ENCODE data around the gene IMP4.

The IMP4 gene

GRCh38 chr2:130355172-130355577, 12.5 kb downstream of the IMP4 start:
- peaks cover 13% of the 10 kb centered on the region for H3K36me3 ChIP-seq
- TF ChIP-seq, protein P1, sequence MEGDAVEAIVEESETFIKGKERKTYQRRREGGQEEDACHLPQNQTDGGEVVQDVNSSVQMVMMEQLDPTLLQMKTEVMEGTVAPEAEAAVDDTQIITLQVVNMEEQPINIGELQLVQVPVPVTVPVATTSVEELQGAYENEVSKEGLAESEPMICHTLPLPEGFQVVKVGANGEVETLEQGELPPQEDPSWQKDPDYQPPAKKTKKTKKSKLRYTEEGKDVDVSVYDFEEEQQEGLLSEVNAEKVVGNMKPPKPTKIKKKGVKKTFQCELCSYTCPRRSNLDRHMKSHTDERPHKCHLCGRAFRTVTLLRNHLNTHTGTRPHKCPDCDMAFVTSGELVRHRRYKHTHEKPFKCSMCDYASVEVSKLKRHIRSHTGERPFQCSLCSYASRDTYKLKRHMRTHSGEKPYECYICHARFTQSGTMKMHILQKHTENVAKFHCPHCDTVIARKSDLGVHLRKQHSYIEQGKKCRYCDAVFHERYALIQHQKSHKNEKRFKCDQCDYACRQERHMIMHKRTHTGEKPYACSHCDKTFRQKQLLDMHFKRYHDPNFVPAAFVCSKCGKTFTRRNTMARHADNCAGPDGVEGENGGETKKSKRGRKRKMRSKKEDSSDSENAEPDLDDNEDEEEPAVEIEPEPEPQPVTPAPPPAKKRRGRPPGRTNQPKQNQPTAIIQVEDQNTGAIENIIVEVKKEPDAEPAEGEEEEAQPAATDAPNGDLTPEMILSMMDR (IDR thresholded peaks at IDR 0.05) = no peak
- peaks cover 51 to 54% of the 10 kb centered on the region in 2 experiments for H3K4me1 ChIP-seq (ENCODE audit: control insufficient read depth in 1 of 2, insufficient read depth in 1 of 2, low read depth in 1 of 2, low read length in 1 of 2)
- H3K9me3 ChIP-seq = no peaks in the 10 kb centered on the region
- H3K27ac ChIP-seq = peak overlapping the region; percentile 96
- peak overlapping the region; percentile 69 to 96 for H3K4me3 ChIP-seq (ENCODE audit: low read depth in 1 of 2, low read length in 1 of 2)
- no peaks in the 10 kb centered on the region for H3K27me3 ChIP-seq

- Histone ChIP-seq H3K27me3 (no peaks in the 10 kb centered on the region), H3K27ac (peak within 1 kb of the TSS; percentile 96), H3K4me3 (ENCODE audit: low read depth in 1 of 2, low read length in 1 of 2) (peak within 1 kb of the TSS; percentile 69 to 96), H3K9me3 (no peaks in the 10 kb centered on the region), H3K4me1 (ENCODE audit: control insufficient read depth in 1 of 2, insufficient read depth in 1 of 2, low read depth in 1 of 2, low read length in 1 of 2) (peaks cover 51 to 54% of the 10 kb centered on the region in 2 experiments), H3K36me3 (peaks cover 13% of the 10 kb centered on the region)
- TF ChIP-seq, protein P1 (IDR thresholded peaks at IDR 0.05) = peak; percentile 89
These were observed 13.1 kb downstream of the IMP4 start, which contains the start of gene PTPN18 for GRCh38 chr2:130355578-130356431. TSS of gene PTPN18 (plus strand) at chr2:130356056. CDS start at chr2:130356108, 52 bp downstream.

GRCh38 chr2:130357864-130358263, 15.2 kb downstream of the IMP4 start:
- Histone ChIP-seq H3K9me3 (no peaks in the 10 kb centered on the region), H3K27ac (no peak overlapping the region), H3K4me3 (ENCODE audit: low read depth in 1 of 2, low read length in 1 of 2) (no peak overlapping the region), H3K4me1 (ENCODE audit: control insufficient read depth in 1 of 2, insufficient read depth in 1 of 2, low read depth in 1 of 2, low read length in 1 of 2) (peaks cover 35 to 39% of the 10 kb centered on the region in 2 experiments), H3K27me3 (no peaks in the 10 kb centered on the region), H3K36me3 (peaks cover 13% of the 10 kb centered on the region)
- TF ChIP-seq, protein P1 (IDR thresholded peaks at IDR 0.05) = no peak

- no peak overlapping the region for H3K27ac ChIP-seq
- peaks cover 26 to 31% of the 10 kb centered on the region in 2 experiments for H3K4me1 ChIP-seq (ENCODE audit: control insufficient read depth in 1 of 2, insufficient read depth in 1 of 2, low read depth in 1 of 2, low read length in 1 of 2)
- H3K27me3 ChIP-seq = no peaks in the 10 kb centered on the region
- no peaks in the 10 kb centered on the region for H3K9me3 ChIP-seq
- H3K4me3 ChIP-seq (ENCODE audit: low read depth in 1 of 2, low read length in 1 of 2) = no peak overlapping the region
- TF ChIP-seq, protein P1 (IDR thresholded peaks at IDR 0.05) = no peak
- H3K36me3 ChIP-seq = peaks cover 13% of the 10 kb centered on the region
These were observed 16.0 kb downstream of the IMP4 start for GRCh38 chr2:130358420-130359350.

- H3K27me3 ChIP-seq = no peaks in the 10 kb centered on the region
- H3K4me3 ChIP-seq (ENCODE audit: low read depth in 1 of 2, low read length in 1 of 2) = no peak overlapping the region
- peaks cover 19 to 23% of the 10 kb centered on the region in 2 experiments for H3K4me1 ChIP-seq (ENCODE audit: control insufficient read depth in 1 of 2, insufficient read depth in 1 of 2, low read depth in 1 of 2, low read length in 1 of 2)
- H3K36me3 ChIP-seq = peaks cover 15% of the 10 kb centered on the region
- TF ChIP-seq, protein P1 (IDR thresholded peaks at IDR 0.05) = no peak
- no peaks in the 10 kb centered on the region for H3K9me3 ChIP-seq
- H3K27ac ChIP-seq = no peak overlapping the region
These were observed 16.8 kb downstream of the IMP4 start for GRCh38 chr2:130359466-130359865.
